MCF 10A (cell line): ENCODE results near the gene ERMP1. TPM values are rescaled to one million over a fixed set of nuclear protein-coding genes. Genes with fewer than 3 reads are reported as not detected.

ENCODE experiments used
- BruUV-seq: library from RNA; stranded (reverse); fragments of 400-500 nt; replicated peaks from 2 replicates; lab custom pipeline; 2021; lab: Mats Ljungman, UMichigan
- CTCF ChIA-PET: fragments of 300-600 bp; sonication (Branson Sonifier 250); formaldehyde crosslinking; extraction: SDS; loops from one replicate; lab custom pipeline; 2021; ENCODE audit warnings: antibody characterized with exemption, inconsistent platforms; lab: Yijun Ruan, JAX
- POLR2A ChIA-PET: fragments of 300-600, 350-650 bp; sonication (Branson Sonifier 250); formaldehyde crosslinking; extraction: SDS; loops from one replicate; lab custom pipeline; 2020; ENCODE audit warnings: antibody characterized with exemption, inconsistent platforms; lab: Yijun Ruan, JAX
- DNase-seq: peaks from one replicate; pipeline ENCODE4 v3.0.0-alpha.2; 2018; ENCODE audit not compliant: unreplicated experiment
- H3K27ac Mint-ChIP-seq: one replicate; pipeline ENCODE4 v1.8.0; 2022; ENCODE audit warnings: mild to moderate bottlenecking, low read depth, mixed read lengths; ENCODE audit not compliant: unreplicated experiment
- H3K27me3 Mint-ChIP-seq: one replicate; pipeline ENCODE4 v1.8.0; 2022; ENCODE audit warnings: mixed read lengths; ENCODE audit not compliant: insufficient read depth, unreplicated experiment
- H3K36me3 Mint-ChIP-seq: one replicate; pipeline ENCODE4 v1.8.0; 2022; ENCODE audit warnings: mild to moderate bottlenecking, moderate library complexity, mixed read lengths; ENCODE audit not compliant: insufficient read depth, unreplicated experiment
- H3K4me1 Mint-ChIP-seq: one replicate; pipeline ENCODE4 v1.8.0; 2022; ENCODE audit warnings: mixed read lengths; ENCODE audit not compliant: insufficient read depth, unreplicated experiment
- H3K4me3 Mint-ChIP-seq: one replicate; pipeline ENCODE4 v1.8.0; 2022; ENCODE audit warnings: mild to moderate bottlenecking, moderate library complexity, mixed read lengths; ENCODE audit not compliant: unreplicated experiment
- H3K9me3 Mint-ChIP-seq: one replicate; pipeline ENCODE4 v1.8.0; 2022; ENCODE audit warnings: mixed read lengths; ENCODE audit not compliant: unreplicated experiment
- CTCF ChIP-seq: fragments of 200-600 bp; IDR thresholded peaks from one replicate; pipeline ENCODE4 v1.8.0; 2022; ENCODE audit warnings: antibody characterized with exemption, mild to moderate bottlenecking; ENCODE audit not compliant: unreplicated experiment
- intact Hi-C: fragments of 100-400 bp; cut with micrococcal nuclease; formaldehyde crosslinking; loops from 2 replicates; pipeline ENCODE4 v1.14.1; 2022
- total RNA-seq: library from RNA; stranded (reverse); gene quantifications from 2 replicates; pipeline ENCODE4 v1.2.3, GENCODE V29; 2022

The ERMP1 gene
- total RNA-seq, 1 experiment from 2014 or later, result 17.2 TPM

DNA sequence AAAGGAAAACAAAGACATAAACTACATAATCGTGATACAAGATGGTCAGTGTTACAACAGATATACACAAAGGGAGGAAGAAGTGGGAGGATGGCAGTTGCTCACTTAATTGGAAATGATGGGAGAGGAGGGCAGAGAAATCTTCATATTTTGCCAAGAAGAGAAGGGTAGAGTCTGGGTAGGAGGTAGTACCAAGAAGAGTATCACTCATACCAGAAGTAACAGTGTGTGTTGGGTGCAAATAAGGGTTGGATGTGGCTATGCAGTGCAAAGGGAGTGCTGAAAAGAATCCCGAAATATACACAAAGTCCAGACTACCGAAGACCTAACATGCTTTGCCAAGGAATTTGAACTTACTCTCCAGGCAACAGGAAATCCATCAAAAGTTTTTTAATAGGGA is 41.0 kb downstream of the ERMP1 start:
- no peaks in the 10 kb centered on the region for H3K9me3 Mint-ChIP-seq
- DNase-seq, result no peak
- BruUV-seq, result no TSS peak
- ChIA-PET CTCF (no interaction called here), POLR2A (no interaction called here)
- peaks cover 15% of the 10 kb centered on the region for H3K36me3 Mint-ChIP-seq
- H3K4me3 Mint-ChIP-seq, result no peak overlapping the region
- H3K4me1 Mint-ChIP-seq, result peaks cover 6% of the 10 kb centered on the region
- no peaks in the 10 kb centered on the region for H3K27me3 Mint-ChIP-seq
- intact Hi-C loops, result no loop called here
- peak overlapping the region; percentile 68 for H3K27ac Mint-ChIP-seq
- TF ChIP-seq CTCF, result no peak

- H3K4me3 Mint-ChIP-seq, result no peak overlapping the region
- no peak overlapping the region for H3K27ac Mint-ChIP-seq
- no peaks in the 10 kb centered on the region for H3K9me3 Mint-ChIP-seq
- TF ChIP-seq CTCF, result no peak
- ChIA-PET CTCF (no interaction called here), POLR2A (interaction anchor here (0.6 kb wide), 1 partner anchor 1525 kb away, joined by 3 read pairs; no protein-coding TSS in a partner anchor)
- no peaks in the 10 kb centered on the region for H3K27me3 Mint-ChIP-seq
- BruUV-seq, result no TSS peak
- intact Hi-C loops, result no loop called here
- DNase-seq, result no peak
- H3K4me1 Mint-ChIP-seq, result no peaks in the 10 kb centered on the region
- peaks cover 15% of the 10 kb centered on the region for H3K36me3 Mint-ChIP-seq
Observed at GRCh38 chr9:5790923-5791322, 42.0 kb downstream of the ERMP1 start.

DNA sequence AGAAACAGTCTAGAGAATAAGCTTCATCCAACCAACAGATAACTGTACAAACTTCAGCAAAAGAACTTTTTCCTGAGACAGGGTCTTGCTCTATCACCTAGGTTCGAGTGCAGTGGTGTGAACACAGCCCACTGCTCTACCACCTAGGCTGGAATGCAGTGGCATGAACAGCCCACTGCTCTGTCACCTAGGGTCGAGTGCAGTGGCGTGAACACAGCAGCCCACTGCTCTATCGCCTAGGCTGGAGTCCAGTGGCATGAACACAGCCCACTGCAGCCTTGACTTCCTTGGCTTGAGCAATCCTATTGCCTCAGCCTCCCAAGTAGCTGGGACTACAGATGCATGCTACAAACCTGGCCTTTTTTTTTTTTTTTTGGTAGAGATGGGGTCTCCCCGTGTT is 43.4 kb downstream of the ERMP1 start:
- Mint-ChIP-seq H3K27me3 (no peaks in the 10 kb centered on the region), H3K36me3 (peaks cover 20% of the 10 kb centered on the region), H3K27ac (no peak overlapping the region), H3K4me1 (no peaks in the 10 kb centered on the region), H3K9me3 (no peaks in the 10 kb centered on the region), H3K4me3 (no peak overlapping the region)
- ChIA-PET POLR2A (no interaction called here), CTCF (interaction anchor here (0.6 kb wide), 1 partner anchor 33 kb away, joined by 3 read pairs; no protein-coding TSS in a partner anchor)
- intact Hi-C loops, result no loop called here
- no peak for TF ChIP-seq CTCF
- no TSS peak for BruUV-seq
- DNase-seq, result no peak

DNA sequence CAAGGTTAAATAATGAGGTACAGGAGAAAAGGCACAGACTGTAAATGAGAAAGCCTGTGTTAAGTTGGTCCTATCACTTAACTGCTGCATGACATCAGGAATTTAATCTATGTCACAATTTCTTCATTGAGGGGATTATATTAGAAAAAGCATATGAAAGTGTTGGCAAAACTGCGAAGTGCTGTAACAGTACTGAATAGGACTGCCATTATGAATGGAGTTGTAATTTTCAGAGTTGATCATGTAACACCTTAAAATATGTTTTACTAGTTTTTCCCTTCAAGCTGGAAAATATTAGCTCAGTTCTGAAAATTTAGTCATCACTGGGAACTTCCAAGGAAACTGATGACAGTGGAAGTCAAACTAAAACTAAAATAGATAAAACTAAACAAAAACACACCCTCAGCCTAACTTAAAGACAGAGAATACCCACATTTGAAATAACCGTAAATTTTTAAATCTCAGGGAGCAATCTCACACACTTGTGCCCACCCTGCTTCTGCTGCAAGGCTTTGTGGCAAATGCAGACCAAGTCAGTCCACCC is 45.1 kb downstream of the ERMP1 start:
- CTCF ChIA-PET, result interaction anchor here (0.7 kb wide), 1 partner anchor 46 kb away, joined by 3 read pairs; no protein-coding TSS in a partner anchor
- H3K36me3 Mint-ChIP-seq, result peaks cover 28% of the 10 kb centered on the region
- DNase-seq, result no peak
- H3K27me3 Mint-ChIP-seq, result no peaks in the 10 kb centered on the region
- POLR2A ChIA-PET, result no interaction called here
- H3K27ac Mint-ChIP-seq, result no peak overlapping the region
- no TSS peak for BruUV-seq
- no peaks in the 10 kb centered on the region for H3K4me1 Mint-ChIP-seq
- H3K9me3 Mint-ChIP-seq, result no peaks in the 10 kb centered on the region
- H3K4me3 Mint-ChIP-seq, result no peak overlapping the region
- TF ChIP-seq CTCF, result no peak
- intact Hi-C loops, result no loop called here
